HG02973 (cell line): ENCODE measurements around the gene PCDHA4.
"Not testable (repeated sequence)": the region's sequence is repeated elsewhere in the genome, so short reads cannot be mapped to it uniquely, and the experiment has no call there.

ENCODE experiments used
- ATAC-seq: cut with Tn5 transposase; IDR thresholded peaks from one replicate; pipeline ENCODE4 v1.9.1; 2021; ENCODE audit warnings: moderate library complexity; ENCODE audit not compliant: unreplicated experiment

PCDHA4 gene

GRCh38 chr5:140821375-140822280, 14.8 kb downstream of the PCDHA4 start, which contains the start of gene PCDHA5:
Gene PCDHA5, plus strand, starts transcription at chr5:140821613.
- no peak for ATAC-seq

- no peak for ATAC-seq
These were observed 15.4 kb downstream of the PCDHA4 start for GRCh38 chr5:140822281-140822629.

GRCh38 chr5:140822969-140823368, 16.1 kb downstream of the PCDHA4 start:
- not testable (repeated sequence) for ATAC-seq

GRCh38 chr5:140823475-140823874, 16.6 kb downstream of the PCDHA4 start:
- no peak for ATAC-seq

- ATAC-seq, result no peak
These were observed 21.0 kb downstream of the PCDHA4 start, which contains the start of gene PCDHA6 for GRCh38 chr5:140827704-140828361. Gene PCDHA6, plus strand, starts transcription at chr5:140827960. Its CDS starts 132 bp downstream, at chr5:140828092.

- ATAC-seq, result no peak
These were observed 21.5 kb downstream of the PCDHA4 start for GRCh38 chr5:140828362-140828737.

- ATAC-seq, result not testable (repeated sequence)
These were observed 22.9 kb downstream of the PCDHA4 start for GRCh38 chr5:140829511-140830501.

GRCh38 chr5:140833993-140834392, 27.1 kb downstream of the PCDHA4 start, which contains the start of gene PCDHA7:
Gene PCDHA7, plus strand, starts transcription at chr5:140834269. Its CDS starts 115 bp downstream, at chr5:140834384.
- no peak for ATAC-seq

GRCh38 chr5:140834439-140835008, 27.7 kb downstream of the PCDHA4 start:
- not testable (repeated sequence) for ATAC-seq

GRCh38 chr5:140835622-140836510, 29.0 kb downstream of the PCDHA4 start:
- ATAC-seq, result no peak

GRCh38 chr5:140840978-140841962, 34.4 kb downstream of the PCDHA4 start, which contains the start of gene PCDHA8:
Gene PCDHA8, plus strand, starts transcription at chr5:140841187. Its CDS starts 135 bp downstream, at chr5:140841322.
- no peak for ATAC-seq

GRCh38 chr5:140842798-140843733, 36.2 kb downstream of the PCDHA4 start:
- no peak for ATAC-seq

- not testable (repeated sequence) for ATAC-seq
These were observed 41.6 kb downstream of the PCDHA4 start, which contains the start of gene PCDHA9 for GRCh38 chr5:140848139-140849102. Gene PCDHA9, plus strand, starts transcription at chr5:140848382. Its CDS starts 114 bp downstream, at chr5:140848496.

- not testable (repeated sequence) for ATAC-seq
These were observed 43.2 kb downstream of the PCDHA4 start for GRCh38 chr5:140849831-140850634.
